ENCODE measurements around the gene PSG2. TPM values are rescaled to one million over a fixed set of nuclear protein-coding genes. Genes with fewer than 3 reads are reported as not detected.
"Not testable (repeated sequence)": the region's sequence is repeated elsewhere in the genome, so short reads cannot be mapped to it uniquely, and the experiment has no call there.

PSG2 gene
- total and polyA plus RNA-seq, 2 donors (not counting 3 experiments of a cell fraction or from before 2014, with no cell fraction given): not detected

- H3K4me3 ChIP-seq (replicated peaks in 1 of 3; ENCODE audit: insufficient read depth in 1 of 3, low read depth in 1 of 3, low read length in 3 of 3); DNase-seq (ENCODE audit: low read depth, low spot score); POLR2A ChIA-PET; H3K4me1 ChIP-seq (ENCODE audit: control insufficient read depth, extremely low read depth, insufficient read depth, low read length); H3K27ac ChIP-seq (ENCODE audit: insufficient read depth, low read depth, low read length); H3K79me2 ChIP-seq (ENCODE audit: control insufficient read depth, insufficient read depth, low read length); H3K9ac ChIP-seq (replicated peaks; ENCODE audit: extremely low read depth, insufficient read depth, low read length); H3K9me1 ChIP-seq (replicated peaks; ENCODE audit: control insufficient read depth, extremely low read depth, insufficient read depth, low read length); intact Hi-C loops (cut with micrococcal nuclease); FAIRE-seq; dilution Hi-C loops (cut with MboI; ENCODE audit: extremely low pct_ligation_motif_present, low sequenced_read_pairs); CTCF ChIA-PET; H3K4me2 ChIP-seq (ENCODE audit: insufficient read depth, low read length); H4K20me1 ChIP-seq (replicated peaks; ENCODE audit: control insufficient read depth, extremely low read depth, insufficient read depth, low read length); H3K36me3 ChIP-seq (ENCODE audit: control insufficient read depth in 2 of 2, extremely low read depth in 1 of 2, insufficient read depth in 2 of 2, low read length in 2 of 2); BruUV-seq (replicated peaks); H3K27me3 ChIP-seq (ENCODE audit: control insufficient read depth in 2 of 2, insufficient read depth in 2 of 2, low read length in 2 of 2); H3K9me3 ChIP-seq (replicated peaks; ENCODE audit: control insufficient read depth, insufficient read depth, low read length); H2AFZ ChIP-seq (ENCODE audit: low read depth, low read length): not testable (repeated sequence)
Observed at GRCh38 chr19:43061326-43061725, 21.2 kb downstream of the PSG2 start.

GRCh38 chr19:43060254-43060653 is 22.2 kb downstream of the PSG2 start:
- H3K9ac ChIP-seq (replicated peaks; ENCODE audit: extremely low read depth, insufficient read depth, low read length); BruUV-seq (replicated peaks); POLR2A ChIA-PET; H2AFZ ChIP-seq (ENCODE audit: low read depth, low read length); DNase-seq (ENCODE audit: low read depth, low spot score); dilution Hi-C loops (cut with MboI; ENCODE audit: extremely low pct_ligation_motif_present, low sequenced_read_pairs); H4K20me1 ChIP-seq (replicated peaks; ENCODE audit: control insufficient read depth, extremely low read depth, insufficient read depth, low read length); H3K9me3 ChIP-seq (replicated peaks; ENCODE audit: control insufficient read depth, insufficient read depth, low read length); FAIRE-seq; H3K36me3 ChIP-seq (ENCODE audit: control insufficient read depth in 2 of 2, extremely low read depth in 1 of 2, insufficient read depth in 2 of 2, low read length in 2 of 2); H3K27ac ChIP-seq (ENCODE audit: insufficient read depth, low read depth, low read length); CTCF ChIA-PET; H3K4me3 ChIP-seq (replicated peaks in 1 of 3; ENCODE audit: insufficient read depth in 1 of 3, low read depth in 1 of 3, low read length in 3 of 3); H3K4me2 ChIP-seq (ENCODE audit: insufficient read depth, low read length); H3K27me3 ChIP-seq (ENCODE audit: control insufficient read depth in 2 of 2, insufficient read depth in 2 of 2, low read length in 2 of 2); H3K9me1 ChIP-seq (replicated peaks; ENCODE audit: control insufficient read depth, extremely low read depth, insufficient read depth, low read length); H3K4me1 ChIP-seq (ENCODE audit: control insufficient read depth, extremely low read depth, insufficient read depth, low read length); intact Hi-C loops (cut with micrococcal nuclease); H3K79me2 ChIP-seq (ENCODE audit: control insufficient read depth, insufficient read depth, low read length): not testable (repeated sequence)

GRCh38 chr19:43059482-43059881 is 23.0 kb downstream of the PSG2 start:
- H4K20me1 ChIP-seq (replicated peaks; ENCODE audit: control insufficient read depth, extremely low read depth, insufficient read depth, low read length); H3K79me2 ChIP-seq (ENCODE audit: control insufficient read depth, insufficient read depth, low read length); H3K36me3 ChIP-seq (ENCODE audit: control insufficient read depth in 2 of 2, extremely low read depth in 1 of 2, insufficient read depth in 2 of 2, low read length in 2 of 2); POLR2A ChIA-PET; H3K9me3 ChIP-seq (replicated peaks; ENCODE audit: control insufficient read depth, insufficient read depth, low read length); intact Hi-C loops (cut with micrococcal nuclease); H3K9me1 ChIP-seq (replicated peaks; ENCODE audit: control insufficient read depth, extremely low read depth, insufficient read depth, low read length); H3K27me3 ChIP-seq (ENCODE audit: control insufficient read depth in 2 of 2, insufficient read depth in 2 of 2, low read length in 2 of 2); H3K27ac ChIP-seq (ENCODE audit: insufficient read depth, low read depth, low read length); BruUV-seq (replicated peaks); H3K4me3 ChIP-seq (replicated peaks in 1 of 3; ENCODE audit: insufficient read depth in 1 of 3, low read depth in 1 of 3, low read length in 3 of 3); dilution Hi-C loops (cut with MboI; ENCODE audit: extremely low pct_ligation_motif_present, low sequenced_read_pairs); FAIRE-seq; CTCF ChIA-PET; DNase-seq (ENCODE audit: low read depth, low spot score); H2AFZ ChIP-seq (ENCODE audit: low read depth, low read length); H3K4me2 ChIP-seq (ENCODE audit: insufficient read depth, low read length); H3K4me1 ChIP-seq (ENCODE audit: control insufficient read depth, extremely low read depth, insufficient read depth, low read length); H3K9ac ChIP-seq (replicated peaks; ENCODE audit: extremely low read depth, insufficient read depth, low read length): not testable (repeated sequence)

GRCh38 chr19:43058440-43058839 is 24.1 kb downstream of the PSG2 start:
- DNase-seq (ENCODE audit: low read depth, low spot score); H2AFZ ChIP-seq (ENCODE audit: low read depth, low read length); H3K27me3 ChIP-seq (ENCODE audit: control insufficient read depth in 2 of 2, insufficient read depth in 2 of 2, low read length in 2 of 2); H3K4me3 ChIP-seq (replicated peaks in 1 of 3; ENCODE audit: insufficient read depth in 1 of 3, low read depth in 1 of 3, low read length in 3 of 3); H3K9me3 ChIP-seq (replicated peaks; ENCODE audit: control insufficient read depth, insufficient read depth, low read length); intact Hi-C loops (cut with micrococcal nuclease); POLR2A ChIA-PET; H3K9me1 ChIP-seq (replicated peaks; ENCODE audit: control insufficient read depth, extremely low read depth, insufficient read depth, low read length); H3K27ac ChIP-seq (ENCODE audit: insufficient read depth, low read depth, low read length); CTCF ChIA-PET; BruUV-seq (replicated peaks); H3K36me3 ChIP-seq (ENCODE audit: control insufficient read depth in 2 of 2, extremely low read depth in 1 of 2, insufficient read depth in 2 of 2, low read length in 2 of 2); dilution Hi-C loops (cut with MboI; ENCODE audit: extremely low pct_ligation_motif_present, low sequenced_read_pairs); H3K79me2 ChIP-seq (ENCODE audit: control insufficient read depth, insufficient read depth, low read length); H4K20me1 ChIP-seq (replicated peaks; ENCODE audit: control insufficient read depth, extremely low read depth, insufficient read depth, low read length); H3K4me2 ChIP-seq (ENCODE audit: insufficient read depth, low read length); H3K4me1 ChIP-seq (ENCODE audit: control insufficient read depth, extremely low read depth, insufficient read depth, low read length); H3K9ac ChIP-seq (replicated peaks; ENCODE audit: extremely low read depth, insufficient read depth, low read length); FAIRE-seq: not testable (repeated sequence)
